GM19463 (cell line): Measurements from ENCODE around the gene TMEM51.

Source experiments
- ATAC-seq: cut with Tn5 transposase; IDR thresholded peaks from one replicate; pipeline ENCODE4 v1.9.1; 2021; ENCODE audit warnings: mild to moderate bottlenecking, moderate library complexity; ENCODE audit not compliant: unreplicated experiment

Gene TMEM51

GRCh38 chr1:15264769-15265168 is 111.2 kb downstream of the TMEM51 start:
- no peak for ATAC-seq
